HepG2 (cell line): ENCODE data around the gene SLC7A6OS. TPM values are rescaled to one million over a fixed set of nuclear protein-coding genes. Genes with fewer than 3 reads are reported as not detected.
A peak's percentile ranks its signal among the peaks of the same experiment; 100 is the strongest.

Experiments
- CEBPG ChIP-seq: IDR thresholded peaks from 2 replicates; pipeline ENCODE4 v1.6.1; 2016
- KDM1A ChIP-seq: IDR thresholded peaks from 2 replicates; pipeline ENCODE4 v1.6.1; 2016; ENCODE audit warnings: missing compliant biosample characterization
- KLF16 ChIP-seq, 2 experiments: sonication (generic) in 1 of 2; formaldehyde crosslinking in 1 of 2; IDR thresholded peaks; 2 replicates each; pipeline versions ENCODE4 v1.6.1 to v1.8.0; 2016 to 2023; ENCODE audit warnings: missing genetic modification reagents in 2 of 2, missing compliant biosample characterization in 1 of 2
- KMT2A ChIP-seq: sonication (generic); formaldehyde crosslinking; IDR thresholded peaks from 2 replicates; pipeline ENCODE4 v1.4.0; 2020; ENCODE audit warnings: missing genetic modification reagents
- MIER2 ChIP-seq: IDR thresholded peaks from 2 replicates; pipeline ENCODE4 v1.6.1; 2016; ENCODE audit warnings: missing biosample characterization, missing genetic modification reagents
- NFRKB ChIP-seq: fragments of 450-650 bp; IDR thresholded peaks from 2 replicates; pipeline ENCODE4 v1.6.1; 2017
- PPARG ChIP-seq: conservative IDR thresholded peaks from 2 replicates; pipeline ENCODE4 v1.6.1; 2016; ENCODE audit warnings: missing biosample characterization, missing genetic modification reagents
- RBFOX2 ChIP-seq: fragments of 200-400 bp; formaldehyde crosslinking; IDR thresholded peaks from 2 replicates; pipeline ENCODE4 v1.6.1; 2017; ENCODE audit warnings: low read depth, mild to moderate bottlenecking, low read length
- TMF1 ChIP-seq: sonication (generic); formaldehyde crosslinking; IDR thresholded peaks from 2 replicates; pipeline ENCODE4 v1.8.1; 2022; ENCODE audit warnings: low read depth, missing genetic modification reagents
- ZBTB8A ChIP-seq: sonication (generic); formaldehyde crosslinking; IDR thresholded peaks from 2 replicates; pipeline ENCODE4 v1.4.0; 2020; ENCODE audit warnings: mild to moderate bottlenecking, low read depth, missing genetic modification reagents, borderline replicate concordance
- ZNF20 ChIP-seq: sonication (generic); formaldehyde crosslinking; IDR thresholded peaks from 2 replicates; pipeline ENCODE4 v1.4.0; 2020; ENCODE audit warnings: mild to moderate bottlenecking, moderate library complexity, missing genetic modification reagents
- ZNF230 ChIP-seq: sonication (generic); formaldehyde crosslinking; IDR thresholded peaks from 2 replicates; pipeline ENCODE4 v1.4.0; 2020; ENCODE audit warnings: mild to moderate bottlenecking, missing genetic modification reagents
- ZNF280B ChIP-seq: sonication (generic); formaldehyde crosslinking; IDR thresholded peaks from 2 replicates; pipeline ENCODE4 v1.5.0; 2020; ENCODE audit warnings: missing genetic modification reagents, mild to moderate bottlenecking, borderline replicate concordance
- ZNF547 ChIP-seq: sonication (generic); formaldehyde crosslinking; IDR thresholded peaks from 2 replicates; pipeline ENCODE4 v1.5.1; 2020; ENCODE audit warnings: mild to moderate bottlenecking, missing genetic modification reagents
- ZNF562 ChIP-seq: sonication (generic); formaldehyde crosslinking; IDR thresholded peaks from 2 replicates; pipeline ENCODE4 v1.8.0; 2022; ENCODE audit warnings: missing genetic modification reagents, borderline replicate concordance
- ZNF629 ChIP-seq: sonication (generic); formaldehyde crosslinking; conservative IDR thresholded peaks from 2 replicates; pipeline ENCODE4 v1.5.0; 2020; ENCODE audit warnings: missing genetic modification reagents
- ZNF639 ChIP-seq: conservative IDR thresholded peaks from 2 replicates; pipeline ENCODE4 v1.6.1; 2018; ENCODE audit warnings: missing genetic modification reagents
- ZNF670 ChIP-seq: sonication (generic); formaldehyde crosslinking; IDR thresholded peaks from 2 replicates; pipeline ENCODE4 v1.8.0; 2022; ENCODE audit warnings: mild to moderate bottlenecking, missing genetic modification reagents, borderline replicate concordance
- ZNF678 ChIP-seq: sonication (generic); formaldehyde crosslinking; IDR thresholded peaks from 2 replicates; pipeline ENCODE4 v1.4.0; 2020; ENCODE audit warnings: mild to moderate bottlenecking, missing genetic modification reagents
- ZNF788 ChIP-seq: sonication (generic); formaldehyde crosslinking; IDR thresholded peaks from 2 replicates; pipeline ENCODE4 v1.5.0; 2020; ENCODE audit warnings: mild to moderate bottlenecking, missing genetic modification reagents, borderline replicate concordance
- ZNF800 ChIP-seq: sonication (generic); formaldehyde crosslinking; IDR thresholded peaks from 2 replicates; pipeline ENCODE4 v1.4.0; 2020; ENCODE audit warnings: missing genetic modification reagents
- ZNF891 ChIP-seq: sonication (generic); formaldehyde crosslinking; IDR thresholded peaks from 2 replicates; pipeline ENCODE4 v1.5.0; 2020; ENCODE audit warnings: mild to moderate bottlenecking, missing genetic modification reagents
- polyA plus RNA-seq, 8 experiments: library from polyadenylated mRNA; depleted of rRNA in 3 of 8; stranded (reverse) in 7 of 8; unstranded in 1 of 8; fragments of >200 nt; fragmentation: Illumina TruSeq in 4 of 8; extraction: Trizol in 4 of 8; gene quantifications; 2 replicates each; pipeline versions ENCODE4 v1.2.1 to v1.2.3, GENCODE V29; 2011 to 2016; ENCODE audit warnings: low read depth in 4 of 8, missing spikeins in 1 of 8, mixed read lengths in 1 of 8; ENCODE audit not compliant: insufficient read depth in 1 of 8
- total RNA-seq, 5 experiments: library from RNA; depleted of rRNA; stranded (reverse); fragments of >200 nt; fragmentation: Illumina TruSeq; extraction: Trizol; gene quantifications; 2 replicates each; pipeline ENCODE4 v1.2.3, GENCODE V29; 2016; ENCODE audit warnings: low read depth in 1 of 5
- TF ChIP-seq, protein P1 (sequence below): sonication (generic); formaldehyde crosslinking; IDR thresholded peaks from 2 replicates; pipeline ENCODE4 v1.5.0; 2020; ENCODE audit warnings: missing genetic modification reagents
- TF ChIP-seq, protein P2 (sequence below): sonication (generic); formaldehyde crosslinking; conservative IDR thresholded peaks from 2 replicates; pipeline ENCODE4 v1.4.0; 2020; ENCODE audit warnings: missing genetic modification reagents

SLC7A6OS gene
- total and polyA plus RNA-seq, 2 of the 13 experiments (the other 11 are each of a cell fraction or from before 2014, with no cell fraction given) = 11.2 to 21.5 TPM

DNA sequence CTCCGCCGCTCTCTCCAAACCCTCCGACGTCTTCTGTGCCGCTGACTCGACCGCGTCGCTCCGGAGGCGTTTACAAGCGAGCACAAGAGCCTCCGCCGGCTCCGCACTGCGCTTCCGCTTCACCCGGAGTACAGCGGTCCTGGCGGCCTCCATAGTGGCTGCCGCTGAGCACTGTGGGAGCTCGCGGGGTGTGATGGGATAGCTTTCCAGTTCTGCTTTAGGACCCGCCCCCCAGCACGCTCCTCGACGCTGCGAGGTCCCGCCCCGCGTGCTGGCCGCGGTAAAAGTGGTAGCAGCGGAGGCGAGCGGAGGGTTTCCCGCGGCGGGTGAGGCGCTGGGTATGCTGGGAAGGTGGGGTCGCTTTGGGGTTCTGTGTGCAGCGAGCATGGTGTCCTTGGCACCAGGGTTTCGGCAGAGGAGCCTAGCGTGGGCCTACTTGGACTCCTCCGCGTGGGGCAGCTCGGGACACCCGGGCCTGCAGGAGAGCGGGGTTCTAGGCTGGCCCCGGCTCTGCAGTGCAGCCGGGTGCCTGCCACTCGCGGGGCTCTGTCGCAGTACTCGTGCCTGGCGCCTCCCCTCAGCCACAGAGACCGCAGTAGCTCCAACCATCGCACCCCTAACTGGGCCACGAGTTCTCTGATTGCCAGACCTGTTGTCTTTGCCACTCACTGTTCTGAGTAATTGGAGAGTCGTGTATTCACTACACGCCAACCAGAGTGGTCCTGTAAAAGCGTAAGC lies at the start of gene SLC7A6OS, which contains the start of gene PRMT7 (continued):
- TF ChIP-seq ZNF20 (CRISPR knock-in tag) (peak; percentile 85; the same call in 1 of the 2 replicates), MIER2 (peak; percentile 86; the same call in 1 of the 2 replicates), RBFOX2 (peak; percentile 99), ZNF891 (CRISPR knock-in tag) (peak; percentile 100), ZNF547 (CRISPR knock-in tag) (peak; percentile 100), TMF1 (peak; percentile 100), ZNF639 (CRISPR knock-in tag) (peak; percentile 96), ZNF678 (CRISPR knock-in tag) (peak; percentile 98; the same call in 1 of the 2 replicates), ZNF230 (peak; percentile 99), KDM1A (no peak; the same call in 1 of the 2 replicates), CEBPG (CRISPR knock-in tag) (peak; percentile 49; the same call in 1 of the 2 replicates), PPARG (CRISPR knock-in tag) (peak; percentile 72; the same call in 1 of the 2 replicates), KMT2A (CRISPR knock-in tag) (peak; percentile 100), ZNF629 (CRISPR knock-in tag) (peak; percentile 76), ZNF800 (CRISPR knock-in tag) (peak; percentile 97), NFRKB (no peak), KLF16 (CRISPR knock-in tag; IDR thresholded peaks at IDR 0.05) (peak; percentile 99 to 100), ZNF670 (CRISPR knock-in tag) (peak; percentile 100), ZNF788 (CRISPR knock-in tag) (peak; percentile 99), ZNF562 (CRISPR knock-in tag) (peak; percentile 98), ZNF280B (peak; percentile 100), ZBTB8A (CRISPR knock-in tag) (no peak; the same call in 1 of the 2 replicates)
- TF ChIP-seq, protein P1, sequence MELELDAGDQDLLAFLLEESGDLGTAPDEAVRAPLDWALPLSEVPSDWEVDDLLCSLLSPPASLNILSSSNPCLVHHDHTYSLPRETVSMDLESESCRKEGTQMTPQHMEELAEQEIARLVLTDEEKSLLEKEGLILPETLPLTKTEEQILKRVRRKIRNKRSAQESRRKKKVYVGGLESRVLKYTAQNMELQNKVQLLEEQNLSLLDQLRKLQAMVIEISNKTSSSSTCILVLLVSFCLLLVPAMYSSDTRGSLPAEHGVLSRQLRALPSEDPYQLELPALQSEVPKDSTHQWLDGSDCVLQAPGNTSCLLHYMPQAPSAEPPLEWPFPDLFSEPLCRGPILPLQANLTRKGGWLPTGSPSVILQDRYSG (CRISPR knock-in tag) = peak; percentile 99
- TF ChIP-seq, protein P2, sequence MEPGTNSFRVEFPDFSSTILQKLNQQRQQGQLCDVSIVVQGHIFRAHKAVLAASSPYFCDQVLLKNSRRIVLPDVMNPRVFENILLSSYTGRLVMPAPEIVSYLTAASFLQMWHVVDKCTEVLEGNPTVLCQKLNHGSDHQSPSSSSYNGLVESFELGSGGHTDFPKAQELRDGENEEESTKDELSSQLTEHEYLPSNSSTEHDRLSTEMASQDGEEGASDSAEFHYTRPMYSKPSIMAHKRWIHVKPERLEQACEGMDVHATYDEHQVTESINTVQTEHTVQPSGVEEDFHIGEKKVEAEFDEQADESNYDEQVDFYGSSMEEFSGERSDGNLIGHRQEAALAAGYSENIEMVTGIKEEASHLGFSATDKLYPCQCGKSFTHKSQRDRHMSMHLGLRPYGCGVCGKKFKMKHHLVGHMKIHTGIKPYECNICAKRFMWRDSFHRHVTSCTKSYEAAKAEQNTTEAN (CRISPR knock-in tag) = peak; percentile 99
